Esophagus muscularis mucosa (tissue), 4 donors: ENCODE data around the gene KIRREL3. TPM values are rescaled to one million over a fixed set of nuclear protein-coding genes. Genes with fewer than 3 reads are reported as not detected.

Experiments
- DNase-seq: peaks from one replicate; pipeline ENCODE4 v3.0.0-alpha.2; 2017; ENCODE audit errors: extremely low spot score
- H3K27ac ChIP-seq, 4 donors: fragments of 200-600 bp; sonication (generic); replicated peaks in 1 of 4; 1 replicate in 3 of 4; 2 replicates in 1 of 4; pipeline ENCODE4 v1.5.1; 2016 to 2019; ENCODE audit warnings: mild to moderate bottlenecking in 1 of 4
- H3K27me3 ChIP-seq, 4 donors: fragments of 200-600 bp; sonication (generic); one replicate each; pipeline versions ENCODE4 v1.5.1 to v1.6.0; 2016 to 2019
- H3K36me3 ChIP-seq, 4 donors: fragments of 200-600 bp; sonication (generic); one replicate each; pipeline ENCODE4 v1.5.1; 2016 to 2019
- H3K4me1 ChIP-seq, 4 donors: fragments of 200-600 bp; sonication (generic); one replicate each; pipeline ENCODE4 v1.5.1; 2016 to 2019
- H3K4me3 ChIP-seq, 4 donors: fragments of 200-600 bp; sonication (generic); 1 replicate in 2 of 4; 2 replicates in 2 of 4; pipeline ENCODE4 v1.5.1; 2016 to 2019; ENCODE audit warnings: mild to moderate bottlenecking in 4 of 4, moderate library complexity in 1 of 4
- H3K9me3 ChIP-seq, 4 donors: fragments of 200-600 bp; sonication (generic); 1 replicate in 3 of 4; 2 replicates in 1 of 4; pipeline ENCODE4 v1.5.1; 2016 to 2019
- CTCF ChIP-seq, 3 experiments: fragments of 200-600 bp in 2 of 3; fragments of 450-650 bp in 1 of 3; sonication (generic) in 2 of 3; IDR thresholded peaks; one replicate each; pipeline ENCODE4 v1.5.1; 2017 to 2019; ENCODE audit warnings: antibody characterized with exemption in 3 of 3, mild to moderate bottlenecking in 2 of 3, moderate library complexity in 1 of 3
- EP300 ChIP-seq: sonication (generic); formaldehyde crosslinking; IDR thresholded peaks from one replicate; pipeline ENCODE4 v1.6.1; 2017; ENCODE audit warnings: antibody characterized with exemption
- POLR2A ChIP-seq: fragments of 450-650 bp; IDR thresholded peaks from one replicate; pipeline ENCODE4 v1.6.1; 2017; ENCODE audit warnings: antibody characterized with exemption, moderate library complexity, mild to moderate bottlenecking, low read depth
- POLR2AphosphoS5 ChIP-seq, 2 donors: sonication (generic); formaldehyde crosslinking; IDR thresholded peaks; one replicate each; pipeline ENCODE4 v1.6.1; 2017; ENCODE audit warnings: antibody characterized with exemption in 2 of 2
- WGBS: methylation state at CpG from one replicate; pipeline ENCODE4 v1.1.5; 2018; 5-methylcytosine and 5-hydroxymethylcytosine counted together
- intact Hi-C: fragments of 100-400 bp; cut with DNase I; formaldehyde crosslinking; loops from one replicate; pipeline ENCODE4 v1.15.1; 2023
- total RNA-seq, 4 donors: library from RNA; depleted of rRNA; stranded (reverse); fragments of >200 nt; gene quantifications; one replicate each; pipeline versions ENCODE4 v1.1.0 to v1.2.1, GENCODE V29; 2016

Gene KIRREL3
- total RNA-seq, 4 donors from 2014 or later = 1.7 to 6.5 (median 3.1) TPM

- H3K36me3 ChIP-seq = no peaks in the 10 kb centered on the region
- TF ChIP-seq POLR2A (no peak), CTCF (IDR thresholded peaks at IDR 0.05) (no peak), EP300 (no peak), POLR2AphosphoS5 (IDR thresholded peaks at IDR 0.05) (no peak)
- no peaks in the 10 kb centered on the region for H3K9me3 ChIP-seq
- WGBS = 75% methylated on average over 7 of the region's 7 CpGs
- H3K27me3 ChIP-seq = peaks cover 0 to 21% (median 0%) of the 10 kb centered on the region in 4 donors
- no peak for DNase-seq
- no peaks in the 10 kb centered on the region for H3K4me1 ChIP-seq
- no peak overlapping the region for H3K4me3 ChIP-seq
- intact Hi-C loops = no loop called here
- no peak overlapping the region for H3K27ac ChIP-seq
Measured at GRCh38 chr11:126839496-126839895, 161.1 kb downstream of the KIRREL3 start.

- Histone ChIP-seq H3K4me1 (no peaks in the 10 kb centered on the region), H3K36me3 (no peaks in the 10 kb centered on the region), H3K27me3 (peaks cover 0 to 21% (median 0%) of the 10 kb centered on the region in 4 donors), H3K27ac (no peak overlapping the region), H3K9me3 (no peaks in the 10 kb centered on the region), H3K4me3 (no peak overlapping the region)
- WGBS = 82% methylated on average over 5 of the region's 5 CpGs
- intact Hi-C loops = no loop called here
- DNase-seq = no peak
- TF ChIP-seq POLR2AphosphoS5 (IDR thresholded peaks at IDR 0.05) (no peak), CTCF (IDR thresholded peaks at IDR 0.05) (no peak), EP300 (no peak), POLR2A (no peak)
Measured at GRCh38 chr11:126838779-126839178, 161.8 kb downstream of the KIRREL3 start.

- no peak for DNase-seq
- no peak overlapping the region for H3K4me3 ChIP-seq
- intact Hi-C loops = no loop called here
- WGBS = 51% methylated on average over 3 of the region's 3 CpGs
- no peaks in the 10 kb centered on the region for H3K36me3 ChIP-seq
- no peak overlapping the region for H3K27ac ChIP-seq
- no peaks in the 10 kb centered on the region for H3K9me3 ChIP-seq
- no peaks in the 10 kb centered on the region for H3K4me1 ChIP-seq
- peaks cover 0 to 28% (median 0%) of the 10 kb centered on the region in 4 donors for H3K27me3 ChIP-seq
- no peak for TF ChIP-seq CTCF (IDR thresholded peaks at IDR 0.05)
- TF ChIP-seq POLR2A = no peak
- no peak for TF ChIP-seq EP300
- TF ChIP-seq POLR2AphosphoS5 (IDR thresholded peaks at IDR 0.05) = no peak
Measured at GRCh38 chr11:126837581-126837980, 163.0 kb downstream of the KIRREL3 start.

- WGBS = 80% methylated on average over 8 of the region's 8 CpGs
- TF ChIP-seq POLR2AphosphoS5 (IDR thresholded peaks at IDR 0.05) = no peak
- no peak for TF ChIP-seq POLR2A
- TF ChIP-seq CTCF (IDR thresholded peaks at IDR 0.05) = no peak
- no peak for TF ChIP-seq EP300
Measured at GRCh38 chr11:126834573-126834972, 166.0 kb downstream of the KIRREL3 start.

GRCh38 chr11:126834149-126834548, 166.4 kb downstream of the KIRREL3 start:
- no peak for DNase-seq
- TF ChIP-seq CTCF (IDR thresholded peaks at IDR 0.05) = no peak
- no peak for TF ChIP-seq EP300
- TF ChIP-seq POLR2A = no peak
- TF ChIP-seq POLR2AphosphoS5 (IDR thresholded peaks at IDR 0.05) = no peak
- no peak overlapping the region for H3K4me3 ChIP-seq
- H3K9me3 ChIP-seq = no peaks in the 10 kb centered on the region
- intact Hi-C loops = no loop called here
- WGBS = 73% methylated on average over 5 of the region's 5 CpGs
- H3K4me1 ChIP-seq = no peaks in the 10 kb centered on the region
- no peak overlapping the region for H3K27ac ChIP-seq
- no peaks in the 10 kb centered on the region for H3K36me3 ChIP-seq
- H3K27me3 ChIP-seq = peaks cover 0 to 21% (median 0%) of the 10 kb centered on the region in 4 donors

More at GRCh38 chr11:126834573-126834972, 166.0 kb downstream of the KIRREL3 start:
- DNase-seq = no peak
- intact Hi-C loops = no loop called here
- Histone ChIP-seq H3K36me3 (no peaks in the 10 kb centered on the region), H3K27ac (no peak overlapping the region), H3K27me3 (peaks cover 0 to 21% (median 0%) of the 10 kb centered on the region in 4 donors), H3K4me3 (no peak overlapping the region), H3K9me3 (no peaks in the 10 kb centered on the region), H3K4me1 (no peaks in the 10 kb centered on the region)
